GM21825 (cell line): Measurements from ENCODE around the gene PNKD.

Experiments
- ATAC-seq: cut with Tn5 transposase; IDR thresholded peaks from one replicate; pipeline ENCODE4 v1.9.1; 2021; ENCODE audit warnings: mild to moderate bottlenecking, moderate library complexity; ENCODE audit not compliant: unreplicated experiment

PNKD gene

DNA sequence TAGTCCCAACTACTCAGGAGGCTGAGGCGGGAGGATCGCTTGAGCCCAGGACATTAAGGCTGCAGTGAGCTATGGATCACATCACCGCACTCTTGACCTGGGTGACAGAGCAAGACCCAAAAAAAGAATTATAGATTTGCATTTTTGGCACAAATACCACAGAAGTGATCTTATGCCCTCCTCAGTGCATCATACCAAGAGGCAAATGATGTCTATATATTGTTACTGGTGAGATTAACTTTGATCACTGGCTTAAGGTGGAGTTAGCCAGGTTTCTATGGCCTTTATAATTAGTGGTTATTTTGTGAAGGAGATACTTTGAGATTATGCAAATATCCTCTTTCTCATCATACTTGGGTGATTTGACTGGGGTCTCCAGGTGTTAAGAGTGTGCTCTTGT, 64.2 kb downstream of the PNKD start:
- ATAC-seq, result no peak

DNA sequence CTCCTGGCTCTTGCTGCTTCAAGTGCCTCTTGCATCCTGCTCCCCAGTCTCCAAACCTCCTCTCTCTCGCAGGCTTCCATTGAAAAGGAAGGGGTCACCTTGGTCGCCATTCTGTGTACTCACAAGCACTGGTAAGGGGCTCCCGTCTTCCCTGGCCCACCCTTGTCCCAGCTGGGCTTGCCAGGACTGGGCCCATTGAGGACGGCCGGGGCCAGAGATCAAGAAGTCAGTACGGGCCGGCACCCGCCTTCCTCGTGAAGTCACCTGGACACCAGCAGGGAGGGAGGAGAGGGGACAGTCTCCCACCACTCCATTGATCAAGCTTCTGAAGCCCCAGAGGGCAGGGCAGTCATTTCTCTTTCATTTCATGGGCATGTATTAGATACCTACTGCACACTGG, 70.3 kb downstream of the PNKD start:
- ATAC-seq, result no peak

DNA sequence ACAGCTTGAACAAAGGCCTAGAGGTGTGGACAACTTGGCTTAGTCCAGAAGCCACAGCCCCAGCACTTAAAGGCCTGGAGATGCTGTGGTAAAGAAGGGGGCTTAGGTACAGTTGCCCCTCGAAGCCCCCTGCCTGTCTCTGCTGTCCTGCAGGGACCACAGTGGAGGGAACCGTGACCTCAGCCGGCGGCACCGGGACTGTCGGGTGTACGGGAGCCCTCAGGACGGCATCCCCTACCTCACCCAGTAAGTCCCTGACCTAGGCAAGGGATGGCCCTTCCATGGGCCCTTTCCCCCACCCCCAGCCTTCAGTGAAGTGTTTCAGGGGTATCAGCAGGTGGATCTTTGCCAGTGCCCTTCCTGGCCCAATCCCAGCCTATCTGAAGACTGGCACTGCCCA, 71.1 kb downstream of the PNKD start:
- ATAC-seq, result no peak

DNA sequence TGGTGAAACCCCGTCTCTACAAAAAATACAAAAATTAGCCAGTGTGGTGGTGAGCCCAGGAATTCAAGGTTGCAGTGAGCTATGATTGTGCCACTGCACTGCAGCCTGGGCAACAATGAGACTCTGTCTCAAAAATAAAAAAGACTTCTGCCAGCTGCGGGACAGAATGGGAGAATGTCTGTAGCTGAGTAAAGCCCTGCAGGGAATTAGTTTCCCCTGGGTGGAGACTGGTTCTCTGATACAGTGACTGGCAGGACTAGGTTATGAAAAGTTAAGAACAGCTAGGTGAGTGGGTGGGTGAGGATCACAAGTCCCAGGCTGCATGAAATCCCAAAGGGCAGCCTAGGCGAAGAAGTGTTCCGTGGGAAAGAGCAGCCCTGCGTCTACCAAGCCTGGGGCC, 72.5 kb downstream of the PNKD start:
- no peak for ATAC-seq

DNA sequence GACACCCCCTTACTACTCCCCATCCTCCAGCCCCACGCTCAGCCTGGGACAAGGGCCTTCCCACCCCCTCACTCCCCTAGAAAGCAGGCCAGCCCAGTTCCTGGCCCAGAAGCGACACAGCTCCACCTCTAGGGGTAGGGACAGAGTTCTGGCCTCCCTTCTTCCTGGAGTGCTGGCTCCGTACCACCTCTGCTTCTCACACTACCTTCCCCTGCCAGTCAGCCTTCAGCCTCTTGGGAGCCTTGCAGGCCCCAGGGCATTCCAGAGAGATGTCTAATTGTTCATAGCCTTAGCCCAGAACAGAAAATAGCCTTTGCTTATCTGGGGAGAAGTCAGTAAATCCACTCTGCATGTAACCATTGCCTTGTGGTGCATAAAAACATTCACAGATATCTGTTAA, 73.3 kb downstream of the PNKD start:
- no peak for ATAC-seq

DNA sequence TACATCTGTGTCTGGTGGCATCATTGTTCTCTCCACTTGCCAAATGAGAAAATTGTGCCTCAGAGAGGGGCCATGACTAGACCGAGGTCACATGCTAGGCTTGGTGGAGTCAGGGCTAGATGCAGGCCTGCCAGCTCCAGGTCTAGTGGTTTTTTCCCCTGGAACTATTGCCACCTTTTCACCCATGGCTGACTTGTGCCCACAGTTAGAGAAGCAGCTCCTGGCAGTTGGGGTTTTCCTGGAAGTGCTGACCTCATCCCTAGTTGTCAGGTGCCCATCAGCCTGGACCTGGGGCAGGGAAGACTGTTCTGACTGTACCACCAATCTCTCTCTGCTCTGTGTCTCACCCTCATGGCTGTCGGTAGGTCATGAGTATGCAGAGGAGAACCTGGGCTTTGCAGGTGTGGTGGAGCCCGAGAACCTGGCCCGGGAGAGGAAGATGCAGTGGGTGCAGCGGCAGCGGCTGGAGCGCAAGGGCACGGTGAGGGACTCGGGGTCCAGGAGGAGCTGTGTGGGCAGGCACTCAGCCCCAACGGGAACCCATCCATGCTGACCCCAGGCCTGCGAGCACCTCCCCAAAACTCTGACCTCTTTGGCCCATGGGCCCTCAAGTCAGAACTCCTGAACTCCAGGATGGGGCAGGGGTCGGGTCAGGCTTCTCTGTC, 73.9 kb downstream of the PNKD start:
- ATAC-seq, result no peak

DNA sequence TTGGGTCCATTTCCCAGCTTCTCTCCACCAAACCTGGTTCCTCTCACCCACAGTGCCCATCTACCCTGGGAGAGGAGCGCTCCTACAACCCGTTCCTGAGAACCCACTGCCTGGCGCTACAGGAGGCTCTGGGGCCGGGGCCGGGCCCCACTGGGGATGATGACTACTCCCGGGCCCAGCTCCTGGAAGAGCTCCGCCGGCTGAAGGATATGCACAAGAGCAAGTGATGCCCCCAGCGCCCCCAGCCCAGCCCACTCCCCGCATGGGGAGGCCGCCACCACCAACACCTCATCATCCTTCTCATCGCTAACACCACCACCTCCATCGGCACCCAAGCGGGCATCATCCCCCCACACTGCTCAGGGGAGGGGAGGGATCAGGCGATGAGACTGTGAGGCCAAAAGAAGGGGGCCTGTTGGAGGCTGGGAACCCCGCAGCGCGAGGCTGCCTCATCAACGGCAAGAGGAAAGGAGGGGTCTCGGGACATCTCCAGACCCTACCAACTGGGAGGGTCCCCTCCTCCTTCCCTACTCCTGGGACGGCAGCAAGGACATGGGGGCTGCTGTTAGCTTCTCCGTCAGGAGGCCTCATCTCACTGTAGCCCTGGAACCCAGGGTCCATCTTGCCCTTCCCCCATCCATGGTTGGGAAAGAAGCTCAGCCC, 74.6 kb downstream of the PNKD start:
- ATAC-seq, result no peak

DNA sequence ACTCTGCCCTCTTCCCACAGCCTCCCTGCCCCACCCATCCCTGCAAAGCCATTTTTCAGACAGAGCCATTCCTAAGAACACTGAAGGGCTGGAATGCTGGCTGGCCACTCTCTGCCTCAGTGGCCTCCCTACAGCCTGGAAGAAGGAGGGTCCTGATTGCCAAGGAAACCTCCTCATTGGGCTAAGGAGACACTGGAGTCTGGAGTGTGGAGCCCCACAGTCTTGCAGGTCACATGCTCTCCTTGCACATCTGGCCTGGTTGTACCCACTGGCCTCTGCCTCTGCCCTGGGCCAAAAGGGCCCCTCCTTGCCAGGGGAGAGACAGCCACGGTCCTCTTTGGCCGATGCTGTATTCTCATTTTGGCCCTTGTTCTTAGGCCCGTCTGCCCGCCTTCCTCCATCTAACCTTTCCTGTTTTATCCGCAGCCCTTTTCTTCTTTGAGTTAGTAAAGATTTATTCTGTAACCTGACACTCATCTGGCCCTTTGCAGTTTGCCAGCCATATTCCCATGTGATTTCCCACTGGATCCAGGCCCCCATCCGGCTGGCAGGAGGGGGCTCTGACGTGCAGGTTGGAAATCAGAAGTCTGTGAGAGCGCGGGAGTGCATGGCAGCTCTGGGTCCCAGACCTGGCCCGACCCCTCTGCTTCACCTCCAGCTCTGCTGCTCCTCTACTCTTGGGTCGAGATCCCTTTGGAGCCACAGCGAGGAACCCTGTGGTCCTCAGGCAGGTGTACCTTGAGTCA, 75.3 kb downstream of the PNKD start:
- ATAC-seq, result no peak

DNA sequence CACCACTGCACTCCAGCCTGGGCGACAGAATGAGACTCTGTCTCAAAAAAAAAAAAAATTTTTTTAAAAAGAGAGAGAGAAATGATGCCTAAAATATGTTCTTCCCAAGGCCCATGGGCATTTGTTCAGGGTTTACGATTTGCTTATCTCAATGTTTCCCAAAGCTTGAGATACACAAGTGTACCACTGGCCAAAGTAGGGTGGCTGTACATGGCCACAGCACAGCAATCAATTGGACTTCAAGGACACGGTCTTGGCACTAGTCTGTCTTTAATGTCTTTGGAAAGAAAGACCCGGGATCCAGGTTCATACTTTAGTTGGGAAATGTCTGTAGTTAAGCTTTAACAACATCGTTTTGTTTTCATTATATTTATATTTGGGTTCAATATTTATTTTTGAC, 76.9 kb downstream of the PNKD start:
- no peak for ATAC-seq

DNA sequence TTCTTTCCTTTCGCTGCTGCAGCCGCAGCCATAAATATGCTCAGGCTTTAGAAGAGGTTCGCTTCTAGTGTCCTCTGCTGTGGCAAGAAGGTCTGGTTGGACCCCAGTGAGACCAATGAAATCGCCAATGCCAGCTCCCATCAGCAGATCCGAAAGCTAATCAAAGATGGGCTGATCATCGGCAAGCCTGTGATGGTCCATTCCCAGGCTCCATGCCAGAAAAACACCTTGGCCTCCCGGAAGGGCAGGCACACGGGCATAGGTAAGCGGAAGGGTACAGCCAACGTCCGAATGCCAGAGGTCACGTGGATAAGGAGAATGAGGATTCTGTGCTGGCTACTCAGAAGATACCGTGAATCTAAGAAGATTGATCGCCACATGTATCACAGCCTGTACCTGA, 83.7 kb downstream of the PNKD start:
- no peak for ATAC-seq

DNA sequence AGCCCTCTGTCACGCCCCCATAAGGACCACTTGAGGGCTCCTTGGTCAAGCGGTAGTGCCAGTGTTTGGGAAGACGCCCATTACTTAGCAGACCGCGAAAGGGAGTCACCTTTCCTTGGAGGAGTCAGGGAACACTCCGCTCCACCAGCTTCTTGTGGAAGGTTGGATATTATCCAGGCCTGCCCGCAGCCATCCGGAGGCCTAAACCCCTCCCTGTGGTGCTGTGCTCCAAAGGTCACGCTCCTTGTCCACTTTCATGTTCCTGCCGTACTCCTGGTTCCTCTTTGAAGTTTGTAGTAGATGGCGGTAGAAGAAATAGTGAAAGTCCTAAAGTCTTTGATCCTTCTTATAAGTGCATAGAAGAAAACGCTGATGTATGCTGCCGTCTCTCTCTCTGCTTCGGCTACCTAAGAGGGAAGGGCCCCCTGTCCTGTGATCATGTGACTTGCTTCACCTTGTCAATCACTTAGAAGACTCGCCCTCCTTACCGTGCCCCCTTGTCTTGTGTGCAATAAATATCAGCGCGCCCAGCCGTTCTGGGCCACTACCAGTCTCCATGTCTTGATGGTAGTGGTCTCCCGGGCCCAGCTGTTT, 84.6 kb downstream of the PNKD start:
- no peak for ATAC-seq

DNA sequence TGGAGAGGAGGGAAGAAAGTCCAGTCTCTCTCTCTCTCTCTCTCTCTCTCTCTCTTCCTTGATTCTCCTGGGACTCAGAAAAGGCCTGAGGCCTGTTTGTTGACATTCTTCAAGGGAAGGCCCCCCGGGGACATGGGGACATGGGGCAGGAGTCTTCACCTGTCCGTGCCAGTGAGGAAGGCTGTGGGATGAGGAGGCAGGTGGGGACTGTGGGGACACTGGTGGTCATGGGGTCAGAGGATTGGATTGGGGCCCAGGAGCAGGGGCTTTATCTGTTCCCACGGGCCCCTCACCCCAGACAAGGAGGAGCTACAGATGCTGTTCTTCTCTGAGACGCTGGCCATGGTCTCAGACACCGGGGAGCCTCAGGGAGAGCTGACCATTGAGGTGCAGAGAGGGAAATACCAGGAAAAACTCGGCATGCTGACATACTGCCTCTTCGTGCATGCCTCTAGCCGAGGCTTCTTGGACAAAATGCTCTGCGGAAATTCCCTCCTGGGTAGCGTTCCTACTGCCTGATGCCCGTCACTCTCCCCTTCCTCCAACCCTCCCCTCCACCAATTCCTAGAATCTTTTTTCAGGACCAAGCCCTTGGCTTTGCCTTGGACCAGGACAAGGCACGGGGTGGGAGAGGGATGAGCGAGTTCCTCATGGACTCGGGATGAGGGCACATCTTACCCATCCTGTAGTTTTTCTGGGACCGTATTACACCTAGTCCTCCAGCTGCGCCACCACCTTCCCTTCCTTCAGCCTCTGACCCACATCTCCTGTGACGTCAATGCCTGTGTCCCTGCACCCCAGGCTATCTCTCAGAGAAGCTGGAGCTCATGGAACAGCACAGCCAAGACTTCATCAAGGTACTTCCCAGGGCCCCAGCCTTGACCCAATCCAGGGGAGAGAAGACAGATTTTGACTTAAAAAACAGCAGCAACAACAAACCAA, 87.2 kb downstream of the PNKD start:
- ATAC-seq, result no peak

DNA sequence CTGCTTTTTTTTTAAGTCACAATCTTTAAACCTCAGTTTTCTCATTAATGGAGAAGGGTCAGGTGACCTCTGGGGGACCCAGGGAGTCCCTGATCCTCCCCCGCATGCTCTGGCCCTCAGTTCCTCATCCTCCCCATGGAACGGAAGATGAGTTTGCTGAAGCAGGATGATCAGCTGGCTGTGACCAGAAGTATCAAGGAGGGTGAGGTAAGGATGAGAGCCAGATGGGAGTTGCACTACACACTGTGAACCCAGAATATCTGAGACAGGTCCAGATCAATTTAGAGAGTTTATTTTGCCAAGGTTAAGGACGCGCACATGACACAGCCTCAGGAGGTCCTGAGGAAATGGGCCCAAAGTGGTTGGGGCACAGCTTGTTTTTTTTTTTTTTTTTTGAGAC, 90.1 kb downstream of the PNKD start:
- ATAC-seq, result no peak

DNA sequence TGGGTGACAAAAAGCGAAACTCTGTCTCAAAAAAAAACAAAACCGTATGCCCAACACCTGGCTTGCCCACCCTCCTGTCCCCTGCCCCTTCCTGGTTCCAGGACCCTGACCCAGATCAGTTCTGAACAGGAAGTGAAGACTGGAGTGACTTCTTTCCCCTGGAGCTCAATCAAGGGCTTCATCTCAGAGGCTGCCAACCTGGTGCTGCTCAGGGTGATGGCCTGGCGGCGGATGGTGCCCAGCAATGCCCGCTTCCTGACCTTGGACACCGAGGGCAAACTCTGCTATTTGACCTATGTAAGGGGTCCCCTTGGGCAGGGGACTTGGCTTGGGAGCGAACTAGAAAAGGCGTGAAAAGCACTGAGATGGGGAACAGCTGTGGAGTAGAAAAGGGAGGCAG, 92.3 kb downstream of the PNKD start:
- ATAC-seq, result no peak

DNA sequence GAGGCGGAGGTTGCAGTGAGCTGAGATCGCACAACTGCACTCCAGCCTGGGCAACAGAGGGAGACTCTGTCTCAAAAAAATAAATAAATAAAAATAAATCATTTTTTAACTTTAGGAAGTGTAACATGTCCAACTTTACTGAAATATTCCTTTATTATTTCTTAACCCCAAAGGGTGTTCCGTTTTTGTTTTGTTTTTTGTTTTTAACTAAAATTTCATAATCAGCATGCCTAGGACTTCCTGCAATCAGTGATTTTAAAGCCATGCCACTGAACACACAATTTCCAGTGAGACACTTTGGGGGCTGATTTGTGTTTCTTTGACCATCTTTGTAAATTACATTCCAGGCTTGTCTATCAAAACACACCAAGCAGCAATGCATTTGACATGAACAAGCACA, 93.4 kb downstream of the PNKD start:
- no peak for ATAC-seq

DNA sequence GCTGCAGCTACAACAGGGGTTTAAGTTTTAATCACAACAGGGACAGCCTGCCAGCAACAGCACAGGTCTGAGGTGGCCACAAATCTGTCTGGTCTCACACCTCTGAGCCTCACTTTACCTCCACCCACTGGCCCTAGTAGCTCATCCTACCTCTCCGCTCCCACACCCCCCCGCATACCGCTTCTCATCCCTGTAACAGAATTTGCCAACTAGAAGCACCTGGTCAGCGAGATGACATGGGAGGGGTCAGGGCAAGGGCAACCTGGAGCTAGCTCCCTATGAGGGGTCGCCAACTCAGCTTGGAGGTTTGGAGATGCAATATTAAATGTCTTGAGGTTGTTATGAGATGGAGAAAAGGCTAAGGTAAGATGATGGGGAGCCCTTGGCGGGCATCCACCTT, 93.9 kb downstream of the PNKD start:
- ATAC-seq, result no peak

DNA sequence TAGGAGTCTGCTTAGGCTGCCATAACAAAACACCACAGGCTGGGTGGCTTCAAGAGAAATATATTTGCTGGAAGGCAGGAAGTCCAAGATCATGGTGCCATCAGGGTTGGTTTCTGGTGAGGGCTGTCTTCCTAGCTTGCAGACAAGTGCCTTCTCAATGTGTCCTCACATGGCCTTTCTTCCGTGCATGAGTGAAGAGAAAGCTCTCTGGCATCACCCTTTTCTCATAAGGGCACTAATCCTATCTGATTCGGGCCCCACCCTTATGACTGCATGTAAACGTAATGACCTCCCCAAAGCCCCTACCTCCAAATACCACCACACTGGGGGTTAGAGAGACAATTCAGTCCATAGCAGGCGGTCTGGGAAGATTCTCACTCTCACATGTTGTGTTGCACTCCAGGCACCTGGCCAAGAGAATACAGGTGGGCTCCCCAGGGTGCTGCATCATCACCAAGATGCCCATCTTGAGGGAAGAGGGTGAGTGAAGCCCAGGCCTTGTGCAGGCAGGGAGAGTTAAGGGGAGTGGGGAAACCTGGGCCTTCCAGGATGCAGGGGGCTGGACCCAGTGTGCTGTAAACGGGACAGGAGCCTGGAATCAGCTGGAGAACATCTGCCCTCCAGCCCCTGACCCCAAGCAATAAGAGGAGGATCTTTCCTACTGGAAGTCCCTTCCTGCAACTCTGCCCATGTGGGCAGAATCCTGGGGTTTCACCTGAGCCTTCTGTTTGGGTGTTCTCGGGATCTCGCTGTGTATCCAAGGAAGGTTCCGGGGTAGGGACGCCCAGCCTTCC, 96.5 kb downstream of the PNKD start:
- ATAC-seq, result no peak

DNA sequence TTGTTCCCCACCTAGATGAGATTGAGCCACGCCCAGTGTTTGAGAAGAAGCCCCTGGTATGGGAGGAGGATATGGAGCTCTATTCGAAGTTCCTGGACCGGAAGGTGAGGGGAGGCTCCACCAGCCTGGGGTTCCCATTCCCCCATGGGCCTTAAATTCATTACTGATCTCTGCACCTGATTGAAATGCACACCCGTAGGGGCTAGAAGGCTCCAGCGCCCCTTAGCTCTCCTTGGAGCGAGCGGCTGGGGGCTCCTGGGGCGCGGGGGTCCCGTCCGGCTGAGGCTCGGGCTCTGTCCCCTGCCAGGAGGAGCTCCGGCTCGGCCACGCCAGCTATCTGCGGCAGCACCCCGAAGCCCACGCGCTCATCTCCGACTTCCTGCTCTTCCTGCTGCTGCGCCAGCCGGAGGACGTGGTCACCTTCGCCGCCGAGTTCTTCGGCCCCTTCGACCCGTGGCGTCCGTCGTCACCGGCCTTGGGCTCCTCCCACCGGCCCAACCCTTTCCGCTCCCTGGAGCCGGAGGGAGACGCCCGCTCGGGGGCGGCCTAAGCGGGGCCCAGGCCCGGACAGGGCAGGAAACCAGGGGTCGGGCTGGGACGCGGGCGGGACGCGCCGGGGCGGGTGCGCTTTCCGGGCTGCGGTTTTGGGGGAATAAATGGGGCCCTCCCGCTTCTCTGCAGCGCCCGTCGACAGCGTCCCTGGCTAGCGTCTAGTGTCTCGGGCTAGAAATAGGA, 97.3 kb downstream of the PNKD start:
- peak; percentile 92 for ATAC-seq

DNA sequence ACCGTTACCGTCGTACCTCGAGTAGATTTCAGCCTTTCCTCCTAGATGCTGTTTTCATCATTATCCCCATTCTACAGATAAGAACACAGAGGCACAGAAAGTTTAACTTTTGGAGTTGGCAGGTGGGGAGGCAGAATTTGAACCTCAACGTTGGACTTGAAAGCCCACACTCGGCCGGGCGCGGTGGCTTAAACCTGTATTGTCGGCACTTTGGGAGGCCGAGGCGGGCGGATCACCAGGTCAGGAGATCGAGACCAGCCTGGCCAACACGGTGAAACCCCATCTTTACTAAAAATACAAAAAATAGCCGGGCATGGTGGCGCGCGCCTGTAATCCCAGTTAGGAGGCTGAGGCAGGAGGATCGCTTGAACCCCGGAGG, 97.8 kb downstream of the PNKD start:
- no peak for ATAC-seq
